CD14-positive monocyte (primary cell): Measurements from ENCODE around the gene TRPC5OS. TPM values are rescaled to one million over a fixed set of nuclear protein-coding genes. Genes with fewer than 3 reads are reported as not detected.

Source experiments
- DNase-seq, 3 donors: peaks; one replicate each; pipeline ENCODE4 v3.0.0-alpha.2; 2011 to 2022
- H2AFZ ChIP-seq: 2 replicates; pipeline ENCODE4 v1.6.0; 2012; ENCODE audit warnings: mild to moderate bottlenecking, low read depth, low read length, inconsistent platforms; ENCODE audit not compliant: insufficient read depth, poor library complexity, severe bottlenecking
- H3K27ac ChIP-seq, 2 donors: 1 replicate in 1 of 2; 2 replicates in 1 of 2; pipeline ENCODE4 v1.5.1; 2012 to 2013; ENCODE audit warnings: low read length in 2 of 2, control low read depth in 1 of 2, inconsistent platforms in 1 of 2, low read depth in 1 of 2, mild to moderate bottlenecking in 1 of 2
- H3K27me3 ChIP-seq, 2 donors: one replicate each; pipeline versions ENCODE4 v1.6.0 to v1.6.1; 2011 to 2013; ENCODE audit warnings: low read length in 2 of 2; ENCODE audit not compliant: control insufficient read depth in 2 of 2, insufficient read depth in 2 of 2
- H3K36me3 ChIP-seq, 2 donors: replicated peaks in 1 of 2; 1 replicate in 1 of 2; 2 replicates in 1 of 2; pipeline versions ENCODE4 v1.5.1 to v1.6.1; 2012 to 2013; ENCODE audit warnings: low read length in 2 of 2, control low read depth in 1 of 2, inconsistent platforms in 1 of 2, mild to moderate bottlenecking in 1 of 2; ENCODE audit not compliant: insufficient read depth in 2 of 2, control insufficient read depth in 1 of 2
- H3K4me1 ChIP-seq, 2 donors: 1 replicate in 1 of 2; 2 replicates in 1 of 2; pipeline versions ENCODE4 v1.5.1 to v1.6.1; 2012 to 2013; ENCODE audit warnings: low read length in 2 of 2, control low read depth in 1 of 2, inconsistent platforms in 1 of 2, mild to moderate bottlenecking in 1 of 2, moderate library complexity in 1 of 2; ENCODE audit not compliant: insufficient read depth in 2 of 2, control insufficient read depth in 1 of 2
- H3K4me2 ChIP-seq: replicated peaks from 2 replicates; pipeline ENCODE3; 2012; ENCODE audit warnings: low read length, moderate library complexity, mild to moderate bottlenecking; ENCODE audit not compliant: poor library complexity, severe bottlenecking; ENCODE audit errors: extremely low read depth
- H3K4me3 ChIP-seq, 3 experiments: fragments of 200-600 bp in 1 of 3; sonication (generic) in 1 of 3; replicated peaks in 1 of 3; 1 replicate in 2 of 3; 2 replicates in 1 of 3; pipeline ENCODE4 v1.5.1; 2011 to 2013; ENCODE audit warnings: low read length in 3 of 3, mild to moderate bottlenecking in 3 of 3, control low read depth in 2 of 3, low read depth in 2 of 3, inconsistent platforms in 1 of 3, moderate library complexity in 1 of 3
- H3K79me2 ChIP-seq: 2 replicates; pipeline ENCODE4 v1.6.0; 2012; ENCODE audit warnings: mild to moderate bottlenecking, control low read depth, inconsistent platforms, low read length, moderate library complexity; ENCODE audit not compliant: insufficient read depth
- H3K9ac ChIP-seq: 2 replicates; pipeline ENCODE4 v1.6.0; 2017; ENCODE audit warnings: low read length, mild to moderate bottlenecking; ENCODE audit not compliant: insufficient read depth, poor library complexity, severe bottlenecking
- H3K9me3 ChIP-seq, 2 donors: replicated peaks in 1 of 2; 1 replicate in 1 of 2; 2 replicates in 1 of 2; pipeline versions ENCODE4 v1.5.1 to v1.6.1; 2012 to 2013; ENCODE audit warnings: low read length in 2 of 2, control low read depth in 1 of 2; ENCODE audit not compliant: control insufficient read depth in 1 of 2, insufficient read depth in 1 of 2
- H4K20me1 ChIP-seq: 2 replicates; pipeline ENCODE4 v1.6.0; 2012; ENCODE audit warnings: mild to moderate bottlenecking, low read length, control low read depth, moderate library complexity; ENCODE audit not compliant: insufficient read depth
- H3K27ac Mint-ChIP-seq, 7 donors: one replicate each; pipeline ENCODE4 v1.8.0; 2020; ENCODE audit warnings: mild to moderate bottlenecking in 7 of 7, mixed read lengths in 7 of 7, moderate library complexity in 6 of 7, inconsistent platforms in 2 of 7
- H3K27me3 Mint-ChIP-seq, 3 donors: one replicate each; pipeline ENCODE4 v1.8.0; 2021 to 2022; ENCODE audit warnings: low read depth in 3 of 3, mild to moderate bottlenecking in 3 of 3, mixed read lengths in 3 of 3, moderate library complexity in 3 of 3, inconsistent platforms in 1 of 3
- H3K36me3 Mint-ChIP-seq, 2 donors: one replicate each; pipeline ENCODE4 v1.8.0; 2020; ENCODE audit warnings: mixed read lengths in 2 of 2, inconsistent platforms in 1 of 2, mild to moderate bottlenecking in 1 of 2
- H3K4me1 Mint-ChIP-seq: one replicate; pipeline ENCODE4 v1.8.0; 2020; ENCODE audit warnings: mild to moderate bottlenecking, mixed read lengths
- H3K4me3 Mint-ChIP-seq, 2 donors: one replicate each; pipeline ENCODE4 v1.8.0; 2020; ENCODE audit warnings: mild to moderate bottlenecking in 2 of 2, mixed read lengths in 2 of 2, moderate library complexity in 1 of 2
- H3K9me3 Mint-ChIP-seq, 7 donors: one replicate each; pipeline ENCODE4 v1.8.0; 2020 to 2022; ENCODE audit warnings: mixed read lengths in 7 of 7, mild to moderate bottlenecking in 6 of 7, moderate library complexity in 6 of 7, inconsistent platforms in 2 of 7
- CTCF ChIP-seq: fragments of 200-600 bp; IDR thresholded peaks from one replicate; pipeline ENCODE4 v1.8.0; 2022; ENCODE audit warnings: antibody characterized with exemption, mild to moderate bottlenecking
- WGBS: methylation state at CpG from one replicate; pipeline ENCODE4 v1.1.5; 2013; ENCODE audit warnings: missing lambda C conversion rate; ENCODE audit not compliant: insufficient coverage; 5-methylcytosine and 5-hydroxymethylcytosine counted together
- intact Hi-C, 2 donors: fragments of 100-400 bp; cut with micrococcal nuclease; formaldehyde crosslinking; loops; one replicate each; pipeline versions ENCODE4 v1.15.0 to v1.15.1; 2023
- polyA plus RNA-seq, 3 donors: library from polyadenylated mRNA; depleted of rRNA in 1 of 3; unstranded in 2 of 3; stranded (reverse) in 1 of 3; fragments of 300-500 nt in 2 of 3; fragments of >200 nt in 1 of 3; fragmentation: Illumina TruSeq in 2 of 3; gene quantifications; 1 replicate in 2 of 3; 2 replicates in 1 of 3; pipeline ENCODE4 v1.2.3, GENCODE V29; 2012 to 2021

The TRPC5OS gene
- polyA plus RNA-seq, 3 donors = 0.08 TPM; not detected in 2

GRCh38 chrX:111917591-111917990 lies 41.6 kb downstream of the TRPC5OS start:
- intact Hi-C loops = no loop called here

GRCh38 chrX:111928456-111928855 lies 52.5 kb downstream of the TRPC5OS start:
- H3K4me1 Mint-ChIP-seq = no peaks in the 10 kb centered on the region
- WGBS = 100% methylated on average over 1 of the region's 4 CpGs
- H3K36me3 Mint-ChIP-seq = no peaks in the 10 kb centered on the region
- no peak overlapping the region for H3K9ac ChIP-seq
- H2AFZ ChIP-seq = no peak overlapping the region
- H3K27me3 Mint-ChIP-seq = peaks cover 0 to 1% (median 0%) of the 10 kb centered on the region in 3 donors
- intact Hi-C loops = no loop called here
- no peaks in the 10 kb centered on the region for H3K9me3 ChIP-seq
- no peak overlapping the region for H3K27ac Mint-ChIP-seq
- peaks cover 0 to 2% (median 0%) of the 10 kb centered on the region in 7 donors for H3K9me3 Mint-ChIP-seq
- no peak for TF ChIP-seq CTCF
- no peaks in the 10 kb centered on the region for H4K20me1 ChIP-seq
- no peaks in the 10 kb centered on the region for H3K4me1 ChIP-seq
- H3K4me2 ChIP-seq = no peak overlapping the region
- no peaks in the 10 kb centered on the region for H3K36me3 ChIP-seq
- H3K27me3 ChIP-seq = no peaks in the 10 kb centered on the region
- H3K79me2 ChIP-seq = no peaks in the 10 kb centered on the region
- no peak overlapping the region for H3K27ac ChIP-seq
- H3K4me3 ChIP-seq = no peak overlapping the region
- DNase-seq = no peak
- no peak overlapping the region for H3K4me3 Mint-ChIP-seq

More at GRCh38 chrX:111917591-111917990, 41.6 kb downstream of the TRPC5OS start:
- Mint-ChIP-seq H3K36me3 (no peaks in the 10 kb centered on the region), H3K4me1 (peaks cover 7% of the 10 kb centered on the region), H3K4me3 (no peak overlapping the region), H3K27me3 (peaks cover 0 to 4% (median 1%) of the 10 kb centered on the region in 3 donors), H3K9me3 (peaks cover 0 to 6% (median 3%) of the 10 kb centered on the region in 7 donors), H3K27ac (no peak overlapping the region)
- Histone ChIP-seq H3K27me3 (no peaks in the 10 kb centered on the region), H3K4me3 (no peak overlapping the region), H3K27ac (no peak overlapping the region), H4K20me1 (no peaks in the 10 kb centered on the region), H3K79me2 (no peaks in the 10 kb centered on the region), H3K9ac (no peak overlapping the region), H3K9me3 (no peaks in the 10 kb centered on the region), H3K36me3 (no peaks in the 10 kb centered on the region), H3K4me2 (no peak overlapping the region), H2AFZ (no peak overlapping the region), H3K4me1 (no peaks in the 10 kb centered on the region)
- TF ChIP-seq CTCF = no peak
- DNase-seq = no peak

Other genes starting within 250 kb of the TRPC5OS start
- gene ALG13, start 195.0 kb upstream of the TRPC5OS start, polyA plus RNA-seq = 10 to 100 TPM; 62.0 to 94.5 (median 83.5) TPM
- gene TRPC5, start 206.6 kb downstream of the TRPC5OS start, polyA plus RNA-seq = not detected
- not detected for gene RTL4, start 206.8 kb downstream of the TRPC5OS start, polyA plus RNA-seq